ENCODE results near the gene SASH1. TPM values are rescaled to one million over a fixed set of nuclear protein-coding genes. Genes with fewer than 3 reads are reported as not detected.

The SASH1 gene
- total RNA-seq, 1 donor = 39.7 TPM

GRCh38 chr6:148470606-148471465 lies 128.2 kb downstream of the SASH1 start:
- TF ChIP-seq CTCF (IDR thresholded peaks at IDR 0.05; ENCODE audit: insufficient read depth, low read depth, low read length) = no peak
- DNase-seq (ENCODE audit: low read depth) = no peak
- no peak overlapping the region for H3K4me3 ChIP-seq (ENCODE audit: low read depth, low read length)

GRCh38 chr6:148471624-148472159 lies 129.1 kb downstream of the SASH1 start:
- no peak for TF ChIP-seq CTCF (IDR thresholded peaks at IDR 0.05; ENCODE audit: insufficient read depth, low read depth, low read length)
- no peak overlapping the region for H3K4me3 ChIP-seq (ENCODE audit: low read depth, low read length)
- peak; percentile 74 for DNase-seq (ENCODE audit: low read depth)

- DNase-seq (ENCODE audit: low read depth) = peak; percentile 33
- H3K4me3 ChIP-seq (ENCODE audit: low read depth, low read length) = no peak overlapping the region
- no peak for TF ChIP-seq CTCF (IDR thresholded peaks at IDR 0.05; ENCODE audit: insufficient read depth, low read depth, low read length)
These were observed 129.8 kb downstream of the SASH1 start for GRCh38 chr6:148472171-148473105.

- no peak for DNase-seq (ENCODE audit: low read depth)
- no peak for TF ChIP-seq CTCF (IDR thresholded peaks at IDR 0.05; ENCODE audit: insufficient read depth, low read depth, low read length)
- no peak overlapping the region for H3K4me3 ChIP-seq (ENCODE audit: low read depth, low read length)
These were observed 136.9 kb downstream of the SASH1 start for GRCh38 chr6:148479497-148479896.

- no peak for TF ChIP-seq CTCF (IDR thresholded peaks at IDR 0.05; ENCODE audit: insufficient read depth, low read depth, low read length)
- DNase-seq (ENCODE audit: low read depth) = no peak
- H3K4me3 ChIP-seq (ENCODE audit: low read depth, low read length) = no peak overlapping the region
These were observed 144.8 kb downstream of the SASH1 start for GRCh38 chr6:148487461-148487860.

GRCh38 chr6:148491638-148492251 lies 149.1 kb downstream of the SASH1 start:
- H3K4me3 ChIP-seq (ENCODE audit: low read depth, low read length) = no peak overlapping the region
- DNase-seq (ENCODE audit: low read depth) = no peak
- no peak for TF ChIP-seq CTCF (IDR thresholded peaks at IDR 0.05; ENCODE audit: insufficient read depth, low read depth, low read length)
